Activated naive CD4-positive, alpha-beta T cell treated with Interleukin-2 at 50 U/mL for 16 hours (primary cell): ENCODE data around the gene ANO2.

Experiments
- DNase-seq: peaks from one replicate; pipeline ENCODE4 v3.0.0-alpha.2; 2020

ANO2 gene

DNA sequence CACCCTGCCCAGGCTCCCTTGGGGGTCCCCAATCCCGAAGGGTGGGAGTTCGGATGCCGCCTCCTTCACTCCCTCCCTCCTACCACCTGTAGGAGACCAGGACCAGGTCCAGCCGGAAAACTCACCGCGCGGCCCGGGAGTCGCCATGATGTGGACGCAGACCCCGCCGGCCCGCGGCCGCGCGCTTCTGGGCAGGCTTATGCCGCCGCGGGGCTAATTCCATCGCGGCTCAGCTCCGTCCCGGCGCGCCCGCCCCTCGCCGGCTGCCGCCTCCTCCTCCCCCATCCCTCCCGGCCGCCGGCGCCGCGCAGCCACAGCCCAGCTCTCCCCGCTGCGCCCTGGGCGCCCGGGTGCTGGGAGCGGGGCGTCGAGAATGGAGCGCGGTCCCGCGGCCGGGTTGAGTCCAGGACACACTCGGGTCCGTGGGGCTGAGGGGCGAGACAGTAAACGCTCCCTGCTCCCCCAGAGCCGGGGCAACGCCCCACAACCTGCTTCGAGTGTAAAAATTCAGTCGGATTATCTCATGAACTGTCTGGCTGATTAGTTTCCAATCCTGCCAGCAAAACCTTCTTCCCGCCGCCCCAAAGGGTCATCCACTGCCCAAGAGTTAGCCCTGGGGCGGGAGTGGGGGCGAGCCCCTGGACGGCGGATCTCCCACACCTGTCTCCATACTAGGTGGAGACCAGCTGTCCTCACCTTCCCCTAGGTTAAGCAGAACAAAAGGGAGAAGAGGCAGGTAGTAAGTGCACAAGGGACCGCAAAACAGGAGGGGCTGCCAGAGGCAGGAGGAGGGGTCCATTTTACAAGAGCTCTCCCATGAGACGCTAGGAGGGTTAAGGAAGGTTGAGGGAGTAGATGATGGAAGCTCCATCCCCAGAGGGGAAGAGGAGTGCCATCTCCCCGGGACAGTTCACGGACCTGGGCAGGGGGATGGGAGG, at the start of gene ANO2:
Gene ANO2, minus strand, starts transcription at position 189 of the 938 bp plus-strand sequence. Its CDS starts 42 bp downstream, at position 147.
- no peak for DNase-seq

DNA sequence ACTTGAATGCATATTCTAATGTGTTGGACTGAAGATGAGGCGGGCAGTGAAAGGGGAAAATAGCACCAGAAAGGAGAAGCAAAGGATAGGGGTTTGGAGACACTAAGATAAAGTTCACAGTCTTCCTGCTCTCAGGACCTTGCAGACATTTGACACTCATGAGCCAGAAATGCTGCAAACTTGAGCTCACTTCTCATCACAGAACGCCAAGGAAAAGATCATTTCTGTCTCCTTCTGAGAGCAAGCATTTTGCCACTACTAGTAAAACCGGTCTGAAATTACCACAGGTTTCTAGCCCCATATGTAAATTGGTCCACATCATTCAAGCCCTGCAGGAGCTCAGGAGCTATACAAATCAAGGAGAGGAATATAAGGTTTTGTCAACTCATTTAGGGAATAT, 44.6 kb upstream of the ANO2 start:
- no peak for DNase-seq

DNA sequence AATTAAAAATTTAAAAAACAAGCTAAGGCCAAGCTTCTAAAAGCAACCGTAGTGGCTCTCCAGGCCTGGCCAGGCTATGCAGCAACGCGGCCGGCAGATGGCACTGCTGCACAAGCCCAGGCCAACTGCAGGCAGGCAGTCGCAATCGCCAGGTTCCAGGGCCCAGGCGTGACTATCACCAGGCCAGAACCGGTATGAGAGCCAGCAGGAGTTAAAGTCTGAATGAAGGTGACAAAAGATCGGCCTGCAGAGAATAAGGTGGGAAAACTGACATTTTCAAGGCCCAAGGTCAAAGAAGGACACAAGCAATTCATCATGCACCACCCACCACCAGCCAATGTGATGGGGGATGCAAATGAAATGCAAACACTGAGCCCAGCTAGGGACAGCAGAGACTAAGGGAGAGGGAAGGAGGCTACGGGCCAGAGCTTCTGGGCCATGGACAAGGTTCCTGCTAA, 43.6 kb upstream of the ANO2 start:
- peak; percentile 73 for DNase-seq

DNA sequence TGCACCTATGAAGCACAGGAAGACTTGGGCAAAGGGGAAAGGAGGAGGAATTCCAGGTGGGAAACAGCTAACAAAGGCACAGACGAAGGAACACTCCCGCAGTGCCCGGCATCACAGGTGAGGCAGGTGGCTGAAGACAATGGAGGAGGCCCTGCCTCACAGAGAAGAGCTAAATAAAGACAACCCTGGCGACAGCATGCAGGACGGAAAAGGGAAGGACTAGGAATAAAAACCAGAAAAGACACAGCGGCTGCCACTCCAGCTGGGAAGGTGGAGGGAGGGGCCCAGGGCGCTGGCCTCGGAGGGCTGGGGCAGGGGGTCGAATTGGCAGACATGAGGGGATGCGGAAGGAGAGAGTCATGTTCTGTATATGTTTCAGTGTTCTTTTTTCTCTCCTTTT, 43.0 kb upstream of the ANO2 start:
- DNase-seq, result no peak

DNA sequence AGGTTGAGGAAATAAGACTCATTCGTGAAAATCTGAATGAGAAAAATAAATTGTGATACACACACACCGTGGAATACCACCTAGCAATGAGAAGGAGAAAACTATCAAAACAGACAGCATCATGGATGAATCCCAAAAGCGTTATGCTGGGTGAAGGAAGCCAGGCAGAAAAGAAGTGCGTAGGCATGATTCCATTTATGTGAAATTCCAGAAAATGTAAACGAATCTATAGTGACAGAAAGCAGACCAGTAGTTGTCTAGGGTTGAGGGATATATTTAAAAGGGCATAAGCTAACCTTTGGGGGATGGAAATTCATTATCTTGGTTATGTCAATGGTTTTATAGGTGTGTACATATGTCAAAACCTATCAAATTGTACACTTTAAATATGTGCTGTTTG, 42.5 kb upstream of the ANO2 start:
- DNase-seq, result no peak

DNA sequence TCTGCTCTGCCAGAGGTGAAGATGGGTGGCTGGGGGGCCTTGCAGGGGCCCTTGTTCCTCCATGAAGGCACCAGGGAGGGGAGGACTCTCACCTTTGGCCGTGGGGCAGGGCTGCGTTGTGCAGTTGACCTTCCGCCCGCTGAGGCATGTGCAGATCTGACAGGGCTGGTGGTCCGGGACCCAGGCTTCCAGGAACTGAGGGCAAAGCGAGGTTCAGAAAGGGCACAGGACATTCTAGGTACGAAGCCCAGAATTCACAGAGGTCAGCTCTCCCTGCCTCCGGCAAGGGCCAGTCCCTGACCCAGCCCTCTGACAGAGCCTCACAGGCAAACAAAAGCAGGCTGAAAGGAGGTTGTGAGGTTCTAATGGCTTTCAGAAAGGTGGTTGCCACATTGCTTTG, 40.4 kb upstream of the ANO2 start:
- no peak for DNase-seq

DNA sequence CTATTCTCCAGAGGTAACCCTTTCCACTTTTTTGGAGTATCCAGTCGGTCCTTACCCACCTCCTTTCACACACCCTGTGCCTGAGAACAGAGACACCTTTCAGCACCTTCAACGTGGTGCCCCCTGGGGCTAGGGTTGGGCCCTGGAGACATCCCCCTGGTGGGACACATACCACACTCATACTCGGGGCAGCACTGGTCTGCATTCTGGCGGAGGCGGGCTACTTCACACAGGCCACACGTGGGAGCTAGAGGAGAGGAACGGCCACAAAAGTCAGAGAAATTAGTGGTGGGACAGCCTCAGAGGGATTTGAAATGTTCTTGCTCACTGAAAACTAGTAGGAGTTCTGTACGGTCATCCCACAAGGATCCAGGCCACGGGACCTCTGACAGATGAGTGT, 39.8 kb upstream of the ANO2 start:
- DNase-seq, result no peak

DNA sequence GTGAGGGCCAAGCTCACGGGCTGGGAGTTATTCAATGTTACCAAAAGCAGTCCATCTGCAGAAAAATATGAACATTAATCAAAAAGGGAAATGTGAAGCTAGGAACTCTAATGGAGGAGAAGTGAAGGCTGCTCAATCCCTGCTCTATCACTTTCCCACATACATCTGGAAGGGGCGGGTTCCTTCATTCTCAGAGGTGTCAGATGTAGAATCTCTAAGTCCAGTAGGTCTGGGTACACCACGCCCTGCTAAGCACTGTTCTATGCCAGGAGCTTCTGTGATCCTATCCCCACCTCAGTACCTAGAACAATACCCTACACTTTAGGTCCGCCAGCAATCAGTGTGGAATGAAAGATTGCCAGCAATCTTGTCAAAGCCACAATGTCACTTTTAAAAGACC, 37.0 kb upstream of the ANO2 start:
- DNase-seq, result no peak

DNA sequence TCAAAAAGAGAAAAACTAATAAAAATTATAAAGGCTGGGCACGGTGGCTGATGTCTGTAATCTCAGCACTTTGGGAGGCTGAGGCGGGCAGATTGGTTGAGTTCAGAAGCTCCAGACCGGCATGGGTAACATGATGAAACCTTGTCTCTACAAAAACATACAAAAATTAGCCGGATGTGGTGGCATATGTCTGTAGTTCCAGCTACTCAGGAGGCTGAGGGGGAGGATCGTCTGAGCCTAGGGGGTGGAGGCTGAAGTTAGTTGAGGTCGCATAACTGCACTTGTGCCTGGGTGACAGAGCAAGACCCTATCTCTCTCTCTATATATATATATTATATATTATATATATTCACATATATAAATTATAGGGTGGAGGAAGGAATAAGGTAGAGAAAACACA, 32.5 kb upstream of the ANO2 start:
- DNase-seq, result no peak

DNA sequence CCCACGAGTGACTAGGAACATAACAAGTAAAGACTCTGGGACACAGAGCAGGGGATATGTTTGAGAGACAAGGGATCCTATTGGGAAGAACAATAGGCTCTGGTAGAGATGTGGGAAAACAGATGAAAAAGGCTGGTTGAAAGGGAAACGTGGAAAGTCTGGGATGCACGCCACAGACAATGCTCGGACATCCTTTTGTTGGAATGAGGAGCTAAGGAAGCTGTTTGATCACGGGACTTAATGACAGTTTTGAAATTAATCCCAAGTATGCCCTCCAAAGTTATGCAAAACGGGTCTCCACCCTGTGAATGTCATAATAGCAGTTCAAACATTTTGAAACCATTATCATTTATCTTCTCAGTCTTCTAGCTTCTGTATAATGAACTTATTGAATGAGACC, 31.7 kb upstream of the ANO2 start:
- no peak for DNase-seq

DNA sequence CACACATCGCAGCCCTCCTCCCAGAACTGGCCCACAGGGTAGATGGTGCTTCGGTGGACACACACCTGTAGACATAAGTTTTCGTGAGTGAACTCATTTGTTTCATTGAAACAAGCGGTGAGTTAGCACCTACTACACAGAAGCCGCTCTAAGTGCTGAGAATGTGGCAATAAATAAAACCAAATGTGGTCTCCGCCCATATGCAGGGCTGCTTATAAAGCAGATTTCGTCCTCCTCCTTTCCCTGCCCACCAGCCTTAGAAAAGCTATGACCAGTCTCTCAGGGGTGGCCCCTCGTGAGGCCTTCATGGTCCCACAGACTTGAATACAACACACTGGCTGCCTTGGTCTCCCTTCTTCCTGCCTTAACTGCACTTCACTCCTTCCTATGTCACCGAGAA, 31.1 kb upstream of the ANO2 start:
- DNase-seq, result no peak

DNA sequence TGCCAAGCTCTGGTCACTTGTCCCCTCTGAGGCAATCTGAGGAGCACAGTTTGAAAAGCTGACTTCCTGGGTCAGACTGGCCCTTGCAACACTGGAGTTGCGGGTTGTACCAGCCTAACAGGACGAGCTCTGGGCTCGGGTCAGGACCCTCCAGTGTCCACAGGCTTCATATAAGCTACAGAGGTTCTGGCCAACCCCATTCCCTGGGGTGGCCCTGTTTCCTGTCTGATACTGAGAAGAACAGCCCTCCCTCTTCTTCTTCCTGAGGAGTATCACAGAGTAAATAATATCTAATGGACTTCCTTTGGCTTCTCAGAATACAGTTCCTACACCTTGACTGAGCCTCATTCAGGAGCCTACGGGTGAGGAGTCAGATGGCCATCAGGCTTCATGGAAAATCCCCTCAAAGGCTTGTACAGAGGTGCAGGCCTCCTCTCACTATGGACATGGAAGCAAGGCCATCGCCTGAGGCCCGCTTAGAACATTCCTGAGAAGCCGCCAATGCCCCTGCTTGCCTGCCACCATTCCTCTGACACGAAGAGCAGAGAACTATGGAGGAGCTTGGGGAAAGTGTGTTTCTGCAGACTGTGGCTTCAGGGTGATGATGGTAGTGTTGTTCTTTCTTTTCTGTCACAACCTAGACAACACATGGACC, 28.5 kb upstream of the ANO2 start:
- DNase-seq, result no peak

DNA sequence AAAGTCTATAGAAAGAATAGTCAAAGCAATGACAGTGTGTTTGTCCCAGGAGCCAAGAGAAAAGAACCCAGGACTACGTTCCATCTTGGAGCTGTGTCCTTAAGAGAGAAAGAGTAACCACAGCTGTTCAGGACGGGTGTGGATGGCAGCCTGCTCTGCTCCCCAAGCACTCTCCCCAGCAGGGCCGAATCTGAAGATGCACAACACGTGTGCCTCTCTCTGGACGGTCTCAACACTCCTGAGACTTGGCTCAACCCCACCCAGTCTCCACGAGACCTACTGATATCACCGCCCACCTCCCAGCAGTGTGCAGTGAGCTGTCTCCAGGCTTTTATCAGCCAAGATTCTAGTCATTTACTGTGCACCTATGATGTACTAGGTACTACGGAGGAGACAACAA, 27.3 kb upstream of the ANO2 start:
- DNase-seq, result no peak

DNA sequence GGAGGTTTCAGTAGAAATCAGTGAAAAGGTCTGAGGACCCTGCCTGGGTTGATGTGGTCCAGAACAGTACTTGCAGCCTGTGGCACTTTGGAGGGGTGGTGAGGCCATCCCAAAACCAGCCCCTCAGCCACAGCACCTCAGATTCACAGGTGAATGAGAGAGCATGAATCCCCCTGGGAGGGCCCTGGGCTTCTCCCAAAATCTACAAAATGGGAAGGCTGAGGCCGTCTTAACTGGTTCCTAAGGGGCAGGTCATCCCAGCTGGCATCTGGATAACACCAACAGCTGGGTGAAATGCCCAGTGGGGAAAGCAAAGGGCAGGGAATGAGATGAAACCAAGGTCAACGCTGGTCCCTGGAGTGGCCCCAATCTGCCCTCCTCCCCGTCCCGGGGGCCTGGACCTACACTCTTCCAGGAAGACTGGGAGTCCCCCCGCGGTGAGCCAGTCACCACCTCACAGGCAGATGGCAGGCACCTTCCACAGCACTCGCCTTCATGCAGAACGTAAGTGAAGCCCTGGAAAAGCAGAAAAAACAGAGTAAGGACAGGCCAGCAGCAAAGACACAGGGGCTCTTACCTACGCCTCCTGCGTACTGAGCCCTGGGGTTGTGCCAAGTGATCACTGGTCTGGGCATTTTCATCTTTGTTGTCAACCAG, 26.3 kb upstream of the ANO2 start:
- no peak for DNase-seq

DNA sequence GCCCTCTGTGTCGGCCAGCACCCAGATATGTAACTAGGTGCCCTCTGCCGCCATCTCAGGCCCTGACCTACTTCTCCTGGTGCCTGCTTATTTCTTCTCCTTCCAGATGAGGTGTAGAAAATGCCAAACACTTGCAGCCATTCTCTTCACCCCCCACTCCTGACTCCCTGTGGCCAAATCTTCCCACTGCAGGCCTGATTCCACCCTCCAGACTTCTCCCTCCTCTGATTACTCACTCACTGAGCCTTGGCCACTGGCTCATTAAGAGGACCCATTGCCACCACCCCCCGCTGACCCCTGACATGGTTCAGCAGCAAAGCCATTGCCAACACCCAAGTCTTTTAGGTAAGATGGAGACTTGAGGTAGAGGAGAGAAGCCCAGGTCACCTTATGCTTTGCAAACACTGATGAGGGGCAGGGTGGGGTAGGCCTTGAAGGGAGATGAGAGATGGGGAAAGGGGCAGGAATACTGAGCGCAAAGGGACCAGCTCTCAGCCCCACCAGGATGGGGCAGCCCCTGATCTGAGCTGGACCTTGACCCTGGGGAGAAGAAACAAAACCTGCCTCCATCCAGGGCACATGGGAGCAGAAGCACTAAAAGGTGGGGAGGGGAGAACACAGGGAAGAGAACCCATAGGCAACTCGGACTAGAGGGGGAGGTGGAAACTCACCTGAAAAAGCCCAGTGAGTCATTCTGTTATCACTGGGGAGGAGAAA, 25.1 kb upstream of the ANO2 start:
- DNase-seq, result no peak

DNA sequence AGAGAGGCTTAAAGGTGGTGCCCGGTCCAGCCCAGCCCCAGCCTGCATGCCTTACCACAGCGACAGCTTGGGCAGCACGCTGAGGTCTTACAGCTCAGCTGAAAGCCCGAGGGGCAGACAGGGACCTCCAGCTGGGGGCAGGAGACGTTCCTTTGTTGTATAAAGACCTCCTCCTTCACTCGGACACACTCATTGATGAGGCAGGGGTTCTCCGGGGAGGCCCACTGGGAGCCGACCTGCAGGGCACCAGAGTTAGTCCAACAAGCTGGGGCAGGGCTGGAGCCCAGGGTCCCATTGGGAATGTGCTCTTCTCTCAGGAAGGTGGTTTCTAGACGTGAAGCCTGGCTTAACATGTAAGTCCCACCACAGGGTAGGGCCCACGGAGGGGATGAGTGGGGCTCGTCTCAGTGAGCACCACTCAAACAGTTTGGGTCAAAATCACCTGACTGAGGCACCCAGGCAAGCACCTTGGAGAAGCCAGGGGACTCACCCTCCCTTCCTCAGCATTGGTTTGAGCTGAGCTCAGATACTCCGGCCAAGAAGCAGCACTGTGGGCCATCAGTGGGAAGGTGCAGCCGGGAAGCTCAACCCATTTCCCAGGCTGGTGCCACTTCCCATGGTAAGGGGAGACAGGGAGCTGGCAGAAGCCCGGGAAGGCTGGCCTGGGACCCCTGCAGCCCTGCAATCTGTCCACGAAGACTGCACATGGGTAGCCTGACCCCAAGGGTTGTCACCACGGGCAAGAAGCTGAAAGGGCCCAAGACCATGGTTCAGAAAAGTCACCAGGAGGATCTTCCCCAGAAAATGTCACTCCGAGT, 24.3 kb upstream of the ANO2 start:
- no peak for DNase-seq

DNA sequence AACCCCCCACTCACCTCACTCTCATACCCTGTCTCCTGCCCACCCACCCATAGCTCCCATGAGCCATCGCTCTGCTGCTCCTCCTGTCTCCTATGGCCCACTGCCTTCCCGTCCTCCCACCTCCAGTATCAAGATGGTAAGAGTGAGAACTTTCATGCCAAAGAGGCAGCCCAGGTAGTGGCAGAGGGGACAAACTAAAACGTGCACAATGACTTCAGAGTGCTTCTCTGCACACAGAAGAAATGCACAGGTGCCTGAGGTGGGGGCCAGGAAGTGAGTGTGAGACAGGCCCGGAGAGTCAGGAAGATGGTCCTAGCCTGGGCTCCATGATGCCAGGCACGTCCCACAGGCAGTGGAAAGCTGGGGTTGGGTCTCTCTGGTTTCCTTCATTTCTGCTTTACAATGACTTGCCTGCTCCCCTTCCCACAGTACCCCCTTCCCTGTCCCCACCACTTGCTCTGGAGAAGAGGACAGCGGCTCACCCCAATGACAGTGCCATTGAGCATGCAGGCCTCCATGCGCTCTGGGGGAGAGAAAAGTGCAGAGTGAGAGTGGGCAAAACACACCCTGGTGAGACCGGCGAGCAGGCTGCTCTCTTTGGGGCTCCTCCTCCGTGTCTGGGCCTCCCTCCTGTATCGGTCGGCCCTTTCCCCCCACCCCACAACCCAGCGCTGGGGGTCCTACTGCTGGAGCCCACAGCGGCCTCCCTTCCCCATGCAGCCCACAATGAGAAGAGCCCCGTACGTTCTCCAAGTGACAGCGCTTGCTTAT, 22.8 kb upstream of the ANO2 start:
- DNase-seq, result no peak

DNA sequence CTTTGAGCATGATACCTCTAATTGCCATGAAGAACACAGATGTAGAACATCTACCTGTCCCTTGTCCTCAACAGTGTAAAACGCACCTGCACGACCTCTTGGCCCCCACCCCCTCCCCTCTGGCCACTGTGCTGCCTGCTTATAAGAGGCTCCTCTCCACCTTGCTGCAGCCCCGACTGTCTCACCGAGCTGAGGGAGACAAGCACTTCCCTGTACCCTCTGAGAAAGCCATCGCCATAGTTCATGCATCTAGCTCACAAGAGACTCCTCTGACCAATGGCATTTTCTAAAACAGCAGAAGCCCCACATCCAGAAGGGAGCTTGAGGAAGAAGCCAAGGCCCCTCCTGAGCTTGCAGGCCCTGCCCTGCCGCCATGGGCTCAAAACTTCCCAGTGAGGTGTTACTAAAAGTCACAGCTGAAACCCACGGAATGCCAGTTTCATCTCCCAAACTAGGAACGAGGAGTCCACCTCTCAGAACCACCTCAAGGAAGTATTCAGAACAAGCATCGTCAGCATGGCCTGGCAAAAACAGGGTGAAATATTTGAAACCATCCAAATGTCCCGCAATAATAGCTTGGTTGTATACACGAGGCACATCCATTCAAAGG, 21.5 kb upstream of the ANO2 start:
- no peak for DNase-seq

DNA sequence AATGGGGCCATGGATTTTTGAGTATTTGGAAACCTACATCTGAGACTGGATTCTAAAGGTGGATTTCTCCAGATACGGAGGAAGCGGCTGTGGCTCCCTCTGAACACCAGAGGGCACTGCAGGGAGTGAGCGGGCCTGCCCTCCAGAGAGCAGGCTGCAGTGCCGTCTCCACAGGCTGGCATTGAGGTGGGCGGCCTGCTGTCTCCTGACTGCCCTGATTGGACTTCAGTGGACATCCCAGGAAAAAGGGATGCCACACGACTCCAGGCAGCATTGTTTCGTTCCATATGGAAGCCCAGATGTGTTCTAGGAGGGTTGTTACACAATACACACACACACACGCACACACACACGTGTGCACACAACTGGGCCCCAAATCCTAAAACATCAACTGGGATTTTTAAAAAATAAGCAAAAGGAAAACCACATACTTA, 20.9 kb upstream of the ANO2 start:
- peak; percentile 32 for DNase-seq

DNA sequence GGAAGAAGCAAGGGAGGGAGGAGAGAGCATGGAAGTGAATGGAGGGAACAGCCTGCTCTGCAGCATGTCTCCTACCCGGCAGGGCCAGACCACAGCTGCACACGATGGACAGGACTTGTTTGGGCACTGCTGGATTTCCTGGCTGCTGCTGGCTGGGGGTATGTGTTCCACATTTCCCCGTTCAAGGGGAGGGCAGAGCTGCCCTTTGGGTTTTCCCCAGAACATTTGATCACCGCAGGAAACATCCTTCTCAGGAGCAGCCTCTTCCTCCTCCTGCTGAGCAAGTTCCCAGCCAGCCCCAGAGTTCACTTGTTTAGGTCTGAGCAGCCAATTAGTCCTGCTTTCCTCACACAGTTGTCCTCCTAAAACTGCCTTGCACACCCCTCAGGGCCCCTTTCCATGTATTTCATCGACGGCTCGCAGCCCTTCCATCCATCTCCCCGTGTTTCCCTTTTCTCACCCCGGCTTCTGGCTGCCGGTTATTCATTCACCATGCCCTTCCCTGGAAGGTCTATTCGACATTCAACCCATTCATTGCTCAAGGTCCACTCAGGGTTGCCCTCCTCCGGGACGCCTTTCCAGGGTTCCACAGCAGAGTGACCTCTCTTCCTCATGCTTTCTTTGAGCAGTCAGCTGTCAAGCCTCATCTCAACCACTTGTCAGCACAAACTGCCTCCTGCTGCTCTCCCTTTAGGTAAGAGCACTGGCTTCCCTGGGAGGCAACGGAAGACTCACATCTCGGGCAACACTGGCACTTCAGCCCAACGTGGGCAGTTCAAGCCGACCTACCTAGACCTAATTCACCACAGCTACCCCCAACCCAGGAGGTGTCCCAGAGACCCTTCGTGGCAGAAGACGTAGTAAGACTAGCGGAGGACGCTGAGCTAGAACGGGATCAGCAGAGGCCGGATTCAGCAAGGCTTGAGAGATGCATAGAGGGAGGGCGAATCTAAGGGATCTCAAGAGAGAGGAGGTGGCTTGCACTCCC, 20.1 kb upstream of the ANO2 start:
- no peak for DNase-seq
